GM12873 (cell line): ENCODE measurements around the gene NDUFAF2.
A peak's percentile ranks its signal among the peaks of the same experiment; 100 is the strongest.

Experiments used
- TF ChIP-seq, protein P1 (sequence below): IDR thresholded peaks from 2 replicates; pipeline ENCODE4 v1.5.1; 2012; ENCODE audit warnings: low read depth, mild to moderate bottlenecking, moderate library complexity, low read length, control low read depth; ENCODE audit not compliant: insufficient read depth; ENCODE audit errors: missing control alignments

Gene NDUFAF2

DNA sequence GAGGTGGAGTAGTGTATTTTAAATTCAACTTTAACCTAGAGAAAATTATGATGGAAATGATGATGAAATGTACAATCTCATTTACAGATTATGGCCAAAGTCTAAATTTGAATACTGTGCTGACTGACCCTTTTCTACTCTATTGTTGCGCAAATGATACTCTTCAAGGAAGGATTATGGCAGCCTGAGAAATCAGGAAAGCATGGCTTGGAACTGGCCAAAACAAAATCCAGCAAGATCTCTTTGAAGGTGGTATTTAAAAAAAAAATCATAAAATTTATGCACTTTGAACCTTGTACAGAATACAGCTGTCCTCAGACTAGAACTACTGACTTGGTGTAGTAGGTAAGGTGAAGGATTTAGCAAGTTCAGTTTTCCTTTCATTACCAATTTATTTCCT is 105.3 kb downstream of the NDUFAF2 start:
- TF ChIP-seq, protein P1, sequence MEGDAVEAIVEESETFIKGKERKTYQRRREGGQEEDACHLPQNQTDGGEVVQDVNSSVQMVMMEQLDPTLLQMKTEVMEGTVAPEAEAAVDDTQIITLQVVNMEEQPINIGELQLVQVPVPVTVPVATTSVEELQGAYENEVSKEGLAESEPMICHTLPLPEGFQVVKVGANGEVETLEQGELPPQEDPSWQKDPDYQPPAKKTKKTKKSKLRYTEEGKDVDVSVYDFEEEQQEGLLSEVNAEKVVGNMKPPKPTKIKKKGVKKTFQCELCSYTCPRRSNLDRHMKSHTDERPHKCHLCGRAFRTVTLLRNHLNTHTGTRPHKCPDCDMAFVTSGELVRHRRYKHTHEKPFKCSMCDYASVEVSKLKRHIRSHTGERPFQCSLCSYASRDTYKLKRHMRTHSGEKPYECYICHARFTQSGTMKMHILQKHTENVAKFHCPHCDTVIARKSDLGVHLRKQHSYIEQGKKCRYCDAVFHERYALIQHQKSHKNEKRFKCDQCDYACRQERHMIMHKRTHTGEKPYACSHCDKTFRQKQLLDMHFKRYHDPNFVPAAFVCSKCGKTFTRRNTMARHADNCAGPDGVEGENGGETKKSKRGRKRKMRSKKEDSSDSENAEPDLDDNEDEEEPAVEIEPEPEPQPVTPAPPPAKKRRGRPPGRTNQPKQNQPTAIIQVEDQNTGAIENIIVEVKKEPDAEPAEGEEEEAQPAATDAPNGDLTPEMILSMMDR = no peak

DNA sequence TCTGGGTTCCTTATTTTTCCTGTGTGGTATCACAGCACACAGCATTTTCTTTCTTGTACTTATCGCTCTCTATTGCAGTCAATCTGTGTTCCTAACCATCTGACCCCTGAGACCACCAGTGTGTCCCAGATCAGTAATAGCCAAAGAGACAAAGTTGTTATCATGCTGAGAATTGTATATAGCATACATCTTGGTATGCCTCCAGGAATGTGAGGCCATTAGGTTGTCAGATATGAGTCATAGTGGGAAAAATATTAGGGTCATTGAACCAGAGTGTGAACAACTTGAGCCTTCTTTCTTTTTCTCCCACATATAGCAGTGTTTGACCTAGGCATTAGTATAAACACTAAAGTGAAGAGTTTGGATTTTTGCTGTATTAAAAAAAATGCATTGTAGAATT is 106.3 kb downstream of the NDUFAF2 start:
- TF ChIP-seq, protein P1 = no peak

DNA sequence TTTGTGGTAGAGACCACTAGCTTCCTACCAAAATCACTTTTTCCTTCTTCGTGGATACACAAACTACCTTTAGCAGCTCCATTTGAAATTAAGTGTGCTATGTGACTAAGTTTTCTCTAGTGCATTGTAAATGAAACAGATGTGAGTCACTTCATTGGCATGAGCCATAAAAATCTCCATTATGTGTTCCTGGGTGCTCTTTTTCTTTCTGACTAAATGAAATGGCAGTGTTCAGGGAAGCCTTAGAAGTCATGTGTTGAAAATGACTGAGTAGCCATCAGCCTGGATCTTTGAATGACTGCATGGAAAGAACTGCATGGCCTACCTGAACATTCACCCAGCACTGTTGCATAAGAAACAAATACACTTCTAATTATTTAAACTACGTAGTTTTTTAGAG is 107.9 kb downstream of the NDUFAF2 start:
- TF ChIP-seq, protein P1 = no peak

DNA sequence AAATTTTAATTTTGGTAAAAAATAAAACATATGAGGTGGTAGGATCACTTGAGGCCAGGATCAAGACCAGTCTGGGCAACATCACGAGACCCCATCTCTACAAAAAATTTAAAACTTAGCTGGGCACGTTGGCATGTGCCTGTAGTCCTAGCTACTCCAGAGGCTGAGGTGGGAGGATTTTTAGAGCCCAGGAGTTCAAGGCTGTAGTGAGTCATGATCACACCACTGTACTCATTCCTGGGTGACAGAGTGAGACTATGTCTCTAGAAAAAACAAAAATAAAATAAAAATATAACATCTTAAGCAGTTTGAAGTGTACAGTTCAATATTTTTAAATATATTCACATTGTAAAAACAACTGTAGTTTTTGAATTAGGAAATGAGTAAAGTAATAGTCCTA is 108.9 kb downstream of the NDUFAF2 start:
- TF ChIP-seq, protein P1 = no peak

DNA sequence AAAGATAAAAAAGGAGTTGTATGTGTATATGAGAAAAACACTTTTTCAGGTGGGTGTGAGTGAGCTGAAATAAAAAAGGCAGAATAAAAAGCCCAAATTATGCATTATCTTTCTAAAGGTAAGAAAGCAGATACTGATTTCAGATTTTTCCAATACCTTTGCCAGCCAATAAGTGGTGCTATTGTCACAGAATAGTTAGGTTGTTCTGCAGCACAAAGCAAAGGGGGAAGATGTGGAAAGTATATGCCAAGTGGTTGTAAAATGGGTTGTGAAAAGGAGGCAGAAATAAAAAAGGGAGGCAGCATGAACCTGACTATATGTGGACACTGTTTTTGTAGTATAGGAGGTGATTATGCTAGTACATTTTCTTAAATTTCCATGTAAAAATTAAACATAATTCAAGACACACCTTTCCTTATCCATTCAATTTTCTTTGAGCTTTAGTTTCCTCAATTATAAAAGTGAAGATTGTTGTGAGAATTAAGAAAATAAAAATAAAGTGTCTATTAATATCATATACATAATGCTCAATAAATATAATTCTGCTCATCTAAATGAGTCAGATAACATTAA is 110.5 kb downstream of the NDUFAF2 start:
- TF ChIP-seq, protein P1 = peak; percentile 65

DNA sequence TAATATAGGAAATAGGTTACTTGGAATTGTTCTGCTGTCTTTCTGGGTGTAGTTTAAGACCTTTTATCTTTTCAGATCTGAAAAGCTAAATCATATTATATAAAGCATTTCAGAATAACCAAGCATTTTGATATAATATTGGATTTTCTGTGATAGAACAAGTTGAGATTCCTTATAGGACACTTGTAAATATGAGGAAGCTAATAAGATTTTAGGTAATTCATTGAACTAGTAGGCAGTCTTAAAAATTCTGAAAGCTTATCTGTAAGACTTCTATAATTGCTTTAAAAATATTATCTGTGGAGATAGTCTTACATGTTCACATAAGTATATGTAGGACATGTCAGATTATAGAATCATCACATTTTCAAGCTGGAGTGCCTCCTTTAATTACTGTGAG is 114.5 kb downstream of the NDUFAF2 start:
- TF ChIP-seq, protein P1 = no peak

DNA sequence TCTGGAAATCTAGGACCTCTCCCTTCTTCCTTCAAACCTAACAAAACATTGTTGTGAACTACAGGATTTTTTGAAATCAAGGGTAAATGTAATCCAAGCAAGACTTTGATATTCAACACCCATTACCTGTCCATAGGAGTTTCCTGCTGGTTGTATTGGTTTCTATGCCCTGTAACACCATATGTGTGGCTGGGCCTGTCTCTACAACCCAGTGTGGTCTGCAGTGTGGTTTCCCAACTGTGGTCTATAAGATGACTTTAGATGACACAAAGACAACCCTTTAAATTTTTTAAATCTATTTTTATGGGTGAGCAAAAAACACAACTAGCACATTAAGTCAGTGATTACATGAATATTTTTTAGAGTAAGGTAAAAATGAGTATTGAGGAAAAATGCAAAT is 124.1 kb downstream of the NDUFAF2 start:
- TF ChIP-seq, protein P1 = no peak
